Measurements from ENCODE around the gene TBC1D20.
"Not testable (repeated sequence)": the region's sequence is repeated elsewhere in the genome, so short reads cannot be mapped to it uniquely, and the experiment has no call there.

TBC1D20 gene, protein sequence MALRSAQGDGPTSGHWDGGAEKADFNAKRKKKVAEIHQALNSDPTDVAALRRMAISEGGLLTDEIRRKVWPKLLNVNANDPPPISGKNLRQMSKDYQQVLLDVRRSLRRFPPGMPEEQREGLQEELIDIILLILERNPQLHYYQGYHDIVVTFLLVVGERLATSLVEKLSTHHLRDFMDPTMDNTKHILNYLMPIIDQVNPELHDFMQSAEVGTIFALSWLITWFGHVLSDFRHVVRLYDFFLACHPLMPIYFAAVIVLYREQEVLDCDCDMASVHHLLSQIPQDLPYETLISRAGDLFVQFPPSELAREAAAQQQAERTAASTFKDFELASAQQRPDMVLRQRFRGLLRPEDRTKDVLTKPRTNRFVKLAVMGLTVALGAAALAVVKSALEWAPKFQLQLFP
- 28.5 to 39.4 (median 37.6) reads per million in 4 donors for total RNA-seq

DNA sequence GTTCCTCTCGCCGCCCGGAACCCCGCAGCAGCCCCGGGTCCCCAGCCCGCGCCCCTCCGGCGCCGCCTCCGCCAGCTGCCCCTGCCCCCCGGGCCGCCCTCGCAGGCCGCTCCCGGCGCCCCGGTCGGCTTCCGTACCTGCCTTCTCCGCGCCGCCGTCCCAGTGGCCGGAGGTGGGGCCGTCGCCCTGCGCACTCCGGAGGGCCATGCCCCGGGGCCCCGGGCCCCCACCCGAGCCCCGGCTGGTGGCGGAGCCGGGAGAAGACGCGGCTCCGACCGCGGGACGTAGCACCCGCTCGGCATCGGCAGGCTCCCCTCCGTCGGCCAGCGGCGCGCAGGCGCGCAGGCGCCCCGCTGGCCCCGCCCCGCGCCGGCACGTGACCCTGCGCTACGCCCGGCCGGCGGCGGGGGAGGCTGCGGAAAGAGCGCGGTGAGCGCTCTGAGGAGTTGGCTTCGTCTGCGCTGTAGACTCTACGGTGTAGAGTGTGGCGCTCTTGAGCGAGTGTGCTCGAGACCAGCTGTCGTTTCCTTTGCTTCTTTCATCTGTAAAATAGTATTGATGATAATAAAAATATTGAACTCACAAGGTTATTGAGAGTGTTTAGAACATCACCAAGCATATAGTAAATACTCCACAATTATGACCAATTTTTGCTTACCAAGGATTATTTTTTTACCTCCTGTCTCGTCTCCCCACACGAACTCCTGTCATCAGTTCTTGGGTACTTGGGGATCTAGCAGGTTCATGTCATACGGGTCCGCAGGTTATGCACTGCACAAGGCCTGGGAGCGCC is at the start of gene TBC1D20:
Gene TBC1D20 (minus strand): TSS at position 335 of the 793 bp plus-strand sequence. CDS start 128 bp downstream, at position 207.
- peak; percentile 76 to 90 (median 79) for DNase-seq

DNA sequence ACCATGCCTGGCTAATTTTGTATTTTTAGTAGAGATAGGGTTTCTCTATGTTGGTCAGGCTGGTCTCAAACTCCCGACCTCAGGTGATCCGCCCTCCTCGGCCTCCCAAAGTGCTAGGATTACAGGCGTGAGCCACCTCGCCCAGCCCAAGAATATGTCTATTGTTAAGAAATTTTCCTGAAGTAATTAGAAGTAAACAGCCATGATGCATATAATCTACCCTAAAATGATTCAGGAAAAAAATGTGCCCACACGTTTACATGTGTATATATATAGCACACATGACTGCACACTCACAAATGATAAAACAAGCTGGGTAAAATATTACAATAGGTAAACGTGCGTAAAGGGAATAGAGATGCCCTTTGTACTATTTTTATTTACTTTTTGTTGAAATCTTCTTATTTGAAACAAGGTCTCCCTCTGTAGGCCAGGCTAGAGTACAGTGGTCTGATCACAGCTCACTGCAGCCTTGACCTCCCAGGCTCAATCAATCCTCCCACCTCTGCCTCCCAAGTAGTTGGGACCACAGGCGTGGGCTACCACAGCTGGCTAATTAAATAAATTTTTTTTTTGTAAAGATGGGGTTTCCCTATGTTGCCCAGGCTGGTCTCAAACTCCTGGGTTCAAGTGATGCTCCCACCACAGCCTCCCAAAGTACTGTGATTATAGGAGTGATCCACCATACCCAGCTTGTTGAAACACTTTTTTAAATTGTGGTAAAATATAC is 48.2 kb upstream of the TBC1D20 start:
- DNase-seq: not testable (repeated sequence)

- not testable (repeated sequence) for DNase-seq
Measured at GRCh38 chr20:508364-508787, 46.0 kb upstream of the TBC1D20 start.

DNA sequence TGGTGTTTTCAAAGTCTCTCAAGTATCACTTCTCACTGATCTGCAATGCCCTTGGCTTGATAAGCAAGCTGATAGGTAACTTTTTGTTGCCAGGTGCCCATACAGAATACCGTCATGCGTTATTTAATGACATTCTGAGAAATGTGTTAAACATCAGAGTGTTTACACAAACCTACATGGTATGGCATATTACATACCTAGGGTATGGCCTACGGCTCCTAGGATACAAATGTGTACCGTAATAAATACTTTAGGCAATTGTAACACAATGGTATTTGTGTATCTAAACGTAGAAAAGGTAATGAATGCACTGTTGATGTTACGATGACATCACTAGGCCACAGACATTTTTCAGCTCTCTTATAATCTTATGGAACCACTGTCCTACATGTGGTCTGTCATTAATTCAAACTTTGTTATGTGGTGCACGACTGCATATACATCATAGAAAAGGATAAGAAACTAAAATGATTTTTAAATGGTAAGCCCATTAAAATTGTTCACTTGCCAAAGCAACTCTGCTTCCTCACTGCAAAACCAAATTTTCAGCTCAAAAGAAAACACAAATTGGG is 45.5 kb upstream of the TBC1D20 start:
- no peak for DNase-seq

DNA sequence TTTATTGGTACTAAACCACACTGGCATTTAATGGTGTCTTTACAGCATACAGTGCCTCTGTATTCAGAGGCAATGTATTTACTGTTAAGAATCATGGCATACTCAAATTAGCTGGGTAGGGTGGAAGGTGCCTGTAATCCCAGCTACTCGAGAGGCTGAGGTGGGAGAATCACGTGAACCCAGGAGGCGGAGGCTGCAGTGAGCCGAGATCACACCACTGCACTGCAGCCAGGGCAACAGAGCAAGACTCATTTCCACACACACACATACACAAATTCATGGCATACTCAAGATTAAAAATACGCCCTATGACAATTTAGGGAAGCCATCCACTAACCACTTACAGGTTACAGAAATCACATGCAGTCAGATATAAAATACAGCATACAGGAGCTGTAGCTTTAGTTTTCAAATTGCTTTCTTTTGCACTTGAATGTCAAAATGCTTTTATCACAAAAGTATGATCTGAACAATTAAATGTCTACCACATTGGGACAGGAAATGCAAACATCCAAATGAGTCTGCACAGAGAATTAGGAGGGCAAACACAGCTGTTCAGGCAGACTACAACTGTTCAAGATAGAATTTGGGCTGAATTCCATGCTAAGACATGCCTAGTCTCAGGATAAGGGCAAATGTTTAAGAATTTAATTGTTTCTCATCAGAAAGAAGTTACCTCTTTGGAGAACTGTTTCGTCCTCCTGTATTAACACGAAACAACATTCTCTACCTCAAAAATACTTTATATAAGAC is 44.8 kb upstream of the TBC1D20 start:
- DNase-seq: no peak

- DNase-seq: no peak
Measured at GRCh38 chr20:504632-505075, 42.3 kb upstream of the TBC1D20 start.

GRCh38 chr20:503048-503737 is 40.9 kb upstream of the TBC1D20 start:
- no peak for DNase-seq

DNA sequence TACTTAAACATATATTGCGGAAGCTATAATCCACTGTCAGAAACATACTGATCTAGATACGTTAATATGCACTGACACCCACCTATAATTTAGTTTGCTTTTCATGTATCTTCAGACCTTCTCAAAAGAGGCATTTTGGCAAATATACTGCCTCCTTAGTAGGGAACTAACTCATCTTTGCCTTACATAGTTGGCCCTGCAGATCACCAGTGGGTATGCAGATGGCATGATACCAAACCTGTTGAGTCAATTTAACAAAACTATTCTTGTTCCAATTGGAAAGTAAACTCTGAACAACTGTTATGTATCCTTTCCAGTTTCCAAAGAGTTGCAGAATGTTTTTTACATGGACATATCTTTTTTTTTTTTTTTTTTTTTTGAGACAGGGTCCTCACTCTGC is 35.6 kb upstream of the TBC1D20 start:
- no peak for DNase-seq

DNA sequence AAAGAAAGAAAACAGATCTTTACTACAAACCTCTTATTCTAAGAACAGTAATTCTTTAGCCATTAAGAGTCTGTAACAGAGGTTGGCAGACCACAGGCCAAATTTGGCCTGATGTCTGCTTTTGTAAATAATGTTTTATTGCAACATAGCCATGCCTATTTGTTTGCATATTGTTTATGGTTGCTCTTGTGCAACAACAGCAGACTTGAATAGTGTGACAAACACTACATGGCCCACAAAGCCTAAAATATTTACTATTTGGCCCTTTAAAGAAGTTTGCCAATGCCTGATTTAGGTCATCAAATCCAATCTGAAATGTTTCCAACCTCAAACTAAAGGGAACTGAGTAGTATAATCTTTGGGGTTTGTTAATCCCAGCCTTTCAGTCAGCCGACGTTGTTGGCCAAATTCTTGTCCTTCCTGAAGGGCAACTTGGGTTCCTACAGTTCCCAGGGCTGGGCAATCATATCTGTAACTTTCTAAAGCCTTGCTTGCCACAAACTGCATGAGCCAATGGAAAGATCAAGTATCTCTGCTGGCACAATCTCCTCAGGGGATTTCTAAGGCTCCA is 33.9 kb upstream of the TBC1D20 start:
- no peak for DNase-seq

DNA sequence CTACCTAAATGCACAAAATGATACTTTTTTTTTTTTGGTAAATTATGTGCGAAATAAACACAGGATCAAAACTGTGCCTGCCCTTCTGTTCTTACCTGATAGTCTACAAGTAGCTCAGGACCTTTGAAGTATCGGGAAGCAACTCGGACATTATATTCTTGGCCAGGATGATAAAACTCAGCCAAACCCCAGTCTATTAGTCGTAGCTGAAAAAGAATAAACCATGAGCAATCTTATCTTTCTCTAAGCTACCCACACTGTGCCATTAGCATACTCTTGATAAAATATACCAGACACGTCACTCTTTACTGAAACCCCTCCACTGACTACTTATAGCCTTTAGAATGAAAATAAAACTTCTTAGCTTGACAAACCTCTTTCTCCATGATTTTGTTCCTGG is 29.8 kb upstream of the TBC1D20 start:
- no peak for DNase-seq

GRCh38 chr20:487655-488054 is 25.3 kb upstream of the TBC1D20 start:
- DNase-seq: no peak

DNA sequence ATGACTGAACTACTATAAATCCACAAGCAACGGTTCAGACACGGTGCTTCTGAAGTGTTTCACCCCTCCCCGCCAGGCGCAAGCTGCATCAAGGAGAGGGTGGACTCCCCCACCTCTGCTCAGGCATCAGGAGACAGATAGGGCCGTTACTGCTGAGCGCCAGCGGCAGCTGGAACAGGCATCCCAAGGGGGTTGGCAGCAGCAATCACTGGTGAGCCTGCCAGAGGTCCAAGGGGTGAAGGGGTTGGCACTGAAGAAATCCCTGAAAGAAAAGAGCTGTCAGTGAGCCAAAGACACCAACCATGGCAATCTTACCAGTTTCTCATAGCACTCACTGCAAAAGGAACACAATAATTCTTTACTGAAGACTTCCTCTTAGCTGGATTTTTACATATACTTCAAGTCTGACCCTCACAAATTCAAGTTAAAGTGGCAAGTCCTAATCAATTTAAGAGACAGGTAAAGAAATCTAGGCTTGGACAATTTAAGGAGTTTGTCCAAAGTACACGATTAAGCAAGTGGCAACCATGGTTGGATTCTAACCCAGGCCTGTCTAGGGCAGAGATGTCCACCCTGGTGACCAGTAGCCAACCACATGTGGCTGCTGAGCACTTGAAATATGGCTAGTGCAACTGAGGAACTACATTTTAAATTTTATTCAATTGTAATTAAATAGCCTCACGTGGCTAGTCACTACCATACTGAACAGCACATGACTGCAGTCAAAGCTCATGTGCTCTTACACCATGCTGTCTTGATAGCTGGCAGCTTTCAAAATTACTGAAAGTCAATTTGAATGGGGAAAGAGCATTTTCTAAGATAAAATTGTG is 21.7 kb upstream of the TBC1D20 start:
- no peak for DNase-seq

GRCh38 chr20:481167-481566 is 18.8 kb upstream of the TBC1D20 start:
- no peak for DNase-seq

- DNase-seq: no peak
Measured at GRCh38 chr20:480044-480443, 17.7 kb upstream of the TBC1D20 start.

- DNase-seq: no peak
Measured at GRCh38 chr20:479487-479886, 17.2 kb upstream of the TBC1D20 start.

GRCh38 chr20:478949-479429 is 16.7 kb upstream of the TBC1D20 start:
- peak in 2 of 5 donors; percentile 35 to 72 for DNase-seq

- DNase-seq: no peak
Measured at GRCh38 chr20:478010-478948, 15.9 kb upstream of the TBC1D20 start.

DNA sequence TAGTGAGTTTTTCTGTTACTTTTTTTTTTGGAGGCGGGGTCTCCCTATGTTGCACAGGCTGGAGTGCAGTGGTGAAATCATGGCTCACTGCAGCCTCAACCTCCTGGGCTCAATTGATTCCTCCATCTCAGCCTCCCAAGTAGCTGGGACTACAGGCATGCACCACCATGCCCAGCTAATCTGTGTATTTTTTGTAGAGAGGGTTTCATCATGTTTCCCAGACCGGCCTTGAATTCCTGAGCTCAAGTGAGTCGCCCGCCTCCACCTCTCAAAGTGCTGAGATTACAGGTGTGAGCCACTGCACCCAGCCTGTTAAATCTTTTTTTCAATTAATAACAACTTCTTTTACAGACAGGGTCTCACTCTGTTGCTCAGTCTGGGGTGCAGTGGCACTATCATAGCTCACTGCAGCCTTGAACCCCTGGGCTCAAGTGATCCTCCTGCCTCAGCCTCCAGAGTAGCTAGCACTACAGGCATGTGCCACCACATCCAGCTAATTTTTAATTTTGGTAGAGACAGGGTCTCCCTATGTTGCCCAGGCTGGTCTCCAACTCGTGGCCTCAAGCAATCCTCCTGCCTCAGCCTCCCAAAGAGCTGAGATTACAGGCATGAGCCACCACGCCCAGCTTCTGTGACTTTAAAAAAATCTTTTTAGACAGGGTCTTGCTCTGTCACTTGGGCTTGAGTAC is 14.4 kb upstream of the TBC1D20 start:
- DNase-seq: not testable (repeated sequence)

Measured in T-helper 1 cell (primary cell).